T-helper 1 cell (primary cell): ENCODE measurements around the gene ZNF619.
"Not testable (repeated sequence)": the region's sequence is repeated elsewhere in the genome, so short reads cannot be mapped to it uniquely, and the experiment has no call there.

ENCODE experiments used
- DNase-seq, 5 donors: peaks; one replicate each; pipeline ENCODE4 v3.0.0-alpha.2; 2012 to 2020
- total RNA-seq, 4 donors: gene quantifications; one replicate each; lab custom pipeline; 2026; lab: John Stamatoyannopoulos, UW

The ZNF619 gene
- 6.2 to 15.5 (median 14.0) reads per million in 4 donors for total RNA-seq

DNA sequence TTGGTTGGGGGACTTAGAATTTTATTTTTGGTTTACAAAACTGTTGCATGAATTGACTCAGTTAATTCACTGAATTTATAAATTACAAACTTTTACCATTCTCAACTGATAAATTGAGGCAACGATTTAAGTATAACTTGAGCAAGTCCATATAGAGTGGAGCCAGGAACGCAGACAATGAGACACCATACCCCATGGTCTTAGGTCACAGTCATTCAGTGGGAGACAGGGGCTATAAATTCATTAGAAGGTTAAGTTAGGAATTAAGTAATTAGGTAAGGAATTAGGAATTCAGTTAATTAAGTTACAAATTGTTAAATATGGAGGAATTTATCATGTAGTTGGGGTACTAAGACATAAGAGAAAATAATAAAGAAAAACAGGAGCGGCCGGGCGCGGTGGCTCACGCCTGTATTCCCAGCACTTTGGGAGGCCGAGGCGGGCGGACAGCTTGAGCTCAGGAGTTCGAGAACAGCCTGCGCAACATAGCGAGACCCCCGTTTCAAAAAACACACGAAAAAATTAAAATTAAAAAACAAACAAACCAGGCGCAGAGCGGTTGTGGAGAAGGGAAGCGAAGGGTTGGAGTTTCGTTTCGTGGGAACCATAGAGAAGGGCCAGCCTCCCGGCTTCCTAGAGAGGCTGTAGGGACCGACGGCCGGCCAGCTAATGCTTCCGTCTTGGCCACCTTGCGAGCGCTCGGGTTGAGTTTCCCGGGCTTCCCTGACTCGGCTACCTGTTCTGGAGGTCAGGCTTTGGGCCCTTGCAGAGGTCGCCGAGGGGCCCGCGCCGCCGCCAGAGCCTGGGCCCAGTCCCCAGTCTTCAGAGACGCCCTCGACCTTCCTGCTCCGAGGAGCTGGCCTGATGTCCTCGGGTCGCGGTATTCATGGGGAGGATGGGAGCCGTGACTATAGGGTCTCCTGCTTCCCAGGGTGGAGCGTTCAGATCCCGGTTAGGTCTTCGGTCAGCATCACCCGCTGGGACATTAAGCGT, at the start of gene ZNF619:
Gene ZNF619 (plus strand): TSS at position 645 of the 993 bp plus-strand sequence. CDS start 858 bp downstream, outside the sequence.
- DNase-seq, result peak; percentile 16 to 63 (median 38)

DNA sequence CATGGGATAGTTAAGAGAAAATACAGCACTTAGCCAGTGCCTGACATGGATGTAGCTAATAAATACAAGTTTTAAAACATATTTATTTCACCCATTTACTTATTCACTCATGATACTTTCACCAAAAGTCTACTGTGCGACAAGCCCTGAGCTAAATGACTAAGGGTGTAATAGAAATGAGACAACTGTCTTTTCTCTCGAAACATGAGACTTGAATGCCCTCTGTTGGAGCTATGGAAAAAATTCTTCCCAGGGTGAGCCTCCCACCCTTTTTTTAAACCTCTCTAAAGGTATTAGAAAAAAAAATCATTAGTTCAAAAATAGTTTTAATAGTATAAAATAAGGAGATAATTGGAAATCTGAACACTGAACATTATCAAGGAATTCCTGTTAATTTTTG, 44.1 kb upstream of the ZNF619 start:
- no peak for DNase-seq

DNA sequence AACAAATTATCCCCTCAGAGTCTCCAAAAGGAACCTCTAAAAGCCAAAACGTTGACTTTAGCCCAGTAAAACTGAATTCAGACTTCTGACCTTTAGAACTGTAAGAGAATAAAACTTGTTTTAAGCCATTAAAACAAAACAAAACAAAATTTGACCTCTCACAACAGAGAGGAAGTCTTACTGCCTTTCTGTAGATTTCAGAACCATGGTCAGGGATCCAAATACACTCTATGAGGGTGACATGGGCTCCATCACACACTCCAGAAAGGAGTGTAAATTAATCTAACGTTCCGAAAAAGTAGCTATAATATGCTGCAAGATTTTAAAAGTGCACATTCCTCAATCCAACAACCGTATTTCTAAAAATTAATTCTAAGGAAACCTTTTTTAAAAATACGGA, 39.0 kb upstream of the ZNF619 start:
- DNase-seq, result no peak

DNA sequence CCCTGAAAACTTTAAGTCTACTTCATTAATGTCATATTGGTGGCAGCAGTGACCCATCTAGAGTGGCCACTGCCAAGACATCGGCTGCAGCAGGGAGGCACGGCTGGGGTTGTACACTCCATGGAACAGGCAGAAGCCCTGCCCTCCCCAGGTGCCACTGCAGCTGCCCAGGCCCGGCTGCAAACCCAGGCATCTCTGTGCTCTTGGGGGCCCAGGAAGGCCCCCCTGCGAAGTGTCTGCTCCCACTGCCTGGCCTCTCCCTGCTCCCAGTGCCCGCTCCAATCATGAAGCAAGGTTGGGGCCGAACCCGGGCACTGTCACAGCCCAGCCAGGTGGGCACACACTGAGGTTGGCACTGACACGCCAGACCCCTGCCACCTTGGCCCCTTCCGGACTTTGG, 31.9 kb upstream of the ZNF619 start:
- DNase-seq, result no peak

DNA sequence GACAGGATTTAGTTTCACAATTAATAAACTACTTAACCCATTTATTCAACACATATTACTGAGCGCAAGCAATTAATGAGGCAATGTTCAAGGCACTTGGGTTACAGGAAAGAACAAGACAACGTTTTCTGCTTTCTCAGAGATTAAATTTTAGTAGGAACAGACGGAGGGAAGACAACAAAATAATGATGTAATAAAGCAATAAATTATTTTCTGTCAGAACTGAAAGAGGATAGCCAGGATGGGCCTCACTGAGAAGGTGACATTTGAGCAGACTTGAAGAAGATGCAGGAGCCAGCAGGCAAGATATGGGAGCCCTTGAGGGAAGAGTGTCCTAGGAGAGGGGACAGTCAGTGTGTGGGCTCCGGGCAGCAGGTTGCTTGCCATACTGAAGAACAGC, 31.0 kb upstream of the ZNF619 start:
- no peak for DNase-seq

DNA sequence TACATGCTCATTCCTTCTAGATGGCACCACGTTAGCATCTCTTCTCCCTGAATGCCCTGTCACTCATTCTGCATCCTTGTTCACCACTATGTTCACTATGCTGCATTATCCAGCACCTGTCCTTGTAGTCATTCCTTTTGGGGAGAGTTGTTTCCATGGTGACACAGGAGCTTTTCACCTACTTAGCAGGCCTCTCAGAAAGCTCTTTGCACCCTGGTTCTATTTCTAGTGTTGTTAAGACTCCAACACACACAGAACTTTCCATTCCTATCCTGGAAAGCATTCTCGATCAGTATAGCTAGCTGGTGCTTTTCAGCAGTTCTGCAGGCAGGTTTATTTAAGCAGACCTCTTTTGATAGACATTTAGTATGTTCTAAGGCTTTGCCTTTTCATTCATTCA, 26.5 kb upstream of the ZNF619 start:
- no peak for DNase-seq

DNA sequence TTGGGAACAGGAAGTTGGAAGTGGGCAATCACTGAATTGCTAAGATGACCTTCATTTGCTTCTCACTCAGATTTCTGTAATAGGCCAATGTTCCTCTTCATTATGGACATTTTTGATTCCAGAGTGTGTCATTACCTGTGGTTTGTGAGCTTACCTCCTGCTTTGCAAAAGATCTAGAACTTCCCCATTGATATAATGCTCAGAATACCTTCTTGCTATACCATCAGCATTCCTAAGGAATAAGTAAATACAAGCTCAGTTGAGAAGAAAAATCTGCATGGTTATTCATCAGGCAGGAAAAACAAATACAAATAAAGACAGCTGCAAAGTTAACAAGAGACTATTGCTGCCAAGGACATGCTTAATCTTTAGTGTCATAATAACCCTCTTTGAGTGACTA, 25.4 kb upstream of the ZNF619 start:
- DNase-seq, result no peak

DNA sequence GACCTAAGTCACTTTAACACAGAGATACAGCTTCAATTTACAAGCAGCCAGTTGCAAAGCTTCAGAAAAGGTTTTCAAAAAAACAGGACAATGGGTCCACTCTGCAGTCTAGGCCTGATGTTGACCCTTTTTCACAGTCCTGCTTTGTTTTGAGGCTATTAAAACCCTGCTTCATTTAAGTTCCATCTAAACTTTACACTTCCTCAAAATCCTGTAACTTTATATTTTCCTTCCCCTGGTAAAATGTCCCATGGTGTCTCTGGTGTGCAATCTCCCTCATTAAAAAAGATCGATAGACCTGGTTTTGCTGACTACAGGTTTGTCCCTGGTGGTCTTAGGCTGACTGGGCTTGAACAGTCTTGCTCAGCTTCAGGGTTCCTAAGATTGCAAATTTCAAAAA, 24.9 kb upstream of the ZNF619 start:
- no peak for DNase-seq

DNA sequence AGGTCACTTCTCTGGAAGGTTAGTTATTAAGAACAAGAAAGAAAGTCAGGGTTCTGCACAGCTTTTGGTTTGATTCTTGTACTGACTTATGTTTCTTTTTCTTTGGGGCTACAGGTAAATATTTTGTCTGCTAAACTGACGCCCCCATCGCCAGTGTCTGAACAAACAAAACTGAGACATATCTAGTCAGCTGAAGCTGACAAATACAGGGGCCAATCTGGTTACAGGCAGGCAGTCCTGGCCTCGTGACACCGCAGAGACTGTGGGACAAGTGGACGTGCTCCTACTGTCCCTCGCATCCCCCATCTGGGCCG, 24.4 kb upstream of the ZNF619 start:
- DNase-seq, result no peak

DNA sequence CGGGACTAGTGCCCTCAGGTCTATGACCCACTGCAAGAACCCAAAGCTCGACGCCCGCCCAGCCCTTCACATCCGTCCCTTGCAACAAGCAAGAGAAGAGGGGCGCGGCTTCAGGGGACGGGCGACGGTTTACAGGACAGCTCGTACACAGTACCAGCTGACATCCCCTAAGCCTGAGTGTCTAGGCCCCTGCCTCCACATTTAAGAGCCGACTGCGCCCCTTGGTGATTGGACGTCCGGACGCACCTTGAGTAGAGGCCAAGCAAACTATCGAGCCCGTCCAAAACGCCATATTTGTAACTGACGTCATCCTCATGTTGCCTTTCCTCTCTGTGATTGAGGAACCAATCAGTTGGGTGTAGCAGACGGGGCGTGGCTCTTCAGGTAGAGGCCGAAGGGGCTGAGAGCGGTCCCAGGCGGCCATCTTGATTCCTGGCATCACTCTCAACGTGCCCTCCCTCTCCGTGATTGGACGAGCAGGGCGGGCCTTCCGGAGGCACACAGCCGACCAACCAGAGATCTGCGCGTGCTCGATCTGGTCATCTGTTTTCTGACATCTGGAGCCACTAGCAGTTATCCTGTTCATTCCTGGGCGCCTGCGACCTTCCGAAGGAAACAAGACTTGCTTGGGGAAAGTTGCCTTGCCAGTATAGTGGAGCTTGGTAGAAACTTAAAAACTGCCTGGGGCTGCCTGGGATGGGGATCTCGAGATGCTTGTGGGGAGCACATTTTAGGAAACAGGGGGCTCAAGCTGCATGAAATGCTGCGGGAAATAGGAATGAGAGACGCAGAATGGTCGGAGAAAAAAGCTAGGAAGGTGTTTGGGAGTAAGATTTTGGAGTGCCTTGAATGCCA, 23.8 kb upstream of the ZNF619 start:
- DNase-seq, result peak; percentile 93 to 99 (median 94)

DNA sequence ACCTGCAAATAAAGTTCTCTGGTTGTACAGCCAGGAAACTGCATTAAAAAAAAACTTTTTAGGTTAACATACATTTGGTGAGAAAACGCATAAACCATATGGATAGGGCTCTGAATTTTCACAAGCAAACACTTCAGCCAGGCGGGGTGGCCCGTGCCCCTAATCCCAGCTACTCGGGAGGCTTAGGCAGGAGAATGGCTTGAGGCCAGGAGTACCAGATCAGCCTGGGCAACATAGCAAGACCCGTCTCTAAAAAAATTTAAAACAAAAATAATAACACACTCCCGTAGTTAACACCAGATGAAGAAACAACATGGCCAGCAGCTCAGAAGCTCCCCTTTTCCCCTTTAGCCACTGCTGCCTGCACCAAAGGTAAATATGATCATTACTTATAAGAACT, 23.0 kb upstream of the ZNF619 start:
- DNase-seq, result no peak

DNA sequence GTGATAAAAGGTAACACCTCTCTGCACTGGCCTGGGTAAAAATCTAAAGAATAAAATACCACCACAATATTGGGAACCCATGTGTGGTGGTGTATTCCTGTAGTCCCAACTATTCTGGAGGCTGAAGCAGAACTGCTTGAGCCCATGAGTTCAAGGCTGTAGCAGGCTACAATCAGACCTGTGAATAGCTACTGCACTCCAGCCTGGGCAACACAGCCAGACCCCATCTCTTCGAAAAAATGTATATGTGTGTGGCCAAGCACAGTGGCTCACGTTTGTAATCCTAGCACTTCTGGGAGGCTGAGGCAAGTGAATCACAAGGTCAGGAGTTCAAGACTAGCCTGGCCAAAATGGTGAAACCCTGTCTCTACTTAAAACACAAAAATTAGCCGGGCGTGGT, 21.6 kb upstream of the ZNF619 start:
- no peak for DNase-seq

DNA sequence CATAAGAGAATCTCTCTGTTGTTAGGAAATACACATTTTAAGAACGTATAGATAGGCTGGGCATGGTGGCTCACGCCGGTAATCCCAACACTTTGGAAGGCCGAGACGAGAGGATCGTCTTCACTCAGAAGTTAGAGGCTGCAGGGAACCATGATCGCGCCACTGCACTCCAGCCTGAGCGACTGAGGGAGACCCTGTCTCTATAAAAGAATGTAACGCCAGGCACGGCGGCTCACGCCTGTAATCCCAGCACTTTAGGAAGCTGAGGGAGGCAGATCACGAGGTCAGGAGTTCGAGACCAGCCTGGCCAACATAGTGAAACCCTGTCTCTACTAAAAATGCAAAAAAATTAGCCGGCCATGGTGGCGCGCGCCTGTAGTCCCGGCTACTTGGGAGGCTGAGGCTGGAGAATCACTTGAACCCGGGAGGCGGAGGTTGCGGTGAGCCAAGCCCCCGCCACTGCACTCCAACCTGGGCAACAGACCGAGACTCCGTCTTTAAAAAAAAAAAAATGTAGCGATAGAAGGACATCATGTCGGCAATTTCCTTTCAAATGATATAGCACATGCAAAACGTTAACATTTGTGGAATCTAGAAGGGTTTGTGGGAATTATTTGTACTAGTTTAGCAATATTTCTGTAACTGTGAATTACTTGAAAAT, 20.5 kb upstream of the ZNF619 start:
- no peak for DNase-seq

DNA sequence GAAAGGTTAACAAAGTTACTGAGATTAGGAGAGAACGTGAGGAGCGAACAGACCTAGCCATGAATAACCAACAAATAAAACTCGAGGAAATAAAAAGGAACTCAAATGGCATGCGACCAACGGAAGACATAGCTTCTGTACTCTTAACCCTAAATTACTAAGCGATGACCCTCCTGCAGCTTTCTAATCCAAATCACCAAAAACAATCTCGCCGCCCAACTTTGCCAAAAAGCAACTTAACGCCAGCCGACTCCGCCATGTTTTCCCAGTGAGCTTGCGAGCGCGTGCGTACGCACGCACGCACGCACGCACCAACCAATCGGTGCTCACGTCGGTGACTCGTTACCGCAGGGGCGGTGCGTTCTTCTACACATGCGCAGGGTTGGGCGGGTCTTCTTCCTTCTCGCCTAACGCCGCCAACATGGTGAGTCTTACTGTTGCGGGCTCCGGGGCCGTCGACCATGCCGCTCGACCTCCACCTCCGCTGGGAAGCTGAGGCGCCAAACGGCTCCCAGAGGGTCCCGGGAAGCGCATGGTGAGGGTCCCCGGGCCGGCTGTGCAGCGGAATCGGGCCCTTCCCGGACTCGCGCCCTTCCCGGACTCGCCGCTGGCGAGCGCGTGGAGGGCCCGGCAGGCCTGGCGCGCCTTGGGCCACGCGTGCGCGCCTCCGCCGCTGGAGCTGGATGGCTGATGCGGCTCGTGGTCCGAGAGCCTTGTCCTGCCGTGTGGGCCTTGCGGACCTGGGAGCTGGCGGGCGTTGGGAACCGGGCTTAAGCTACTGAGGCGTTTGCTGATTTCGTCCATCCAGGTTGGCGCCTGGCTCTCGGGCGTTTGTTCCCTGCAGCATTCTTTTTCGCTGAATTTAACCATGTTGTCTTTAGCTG, 19.7 kb upstream of the ZNF619 start, which contains the start of gene RPL14:
Gene RPL14 (plus strand): TSS at position 400 of the 884 bp plus-strand sequence. CDS start 133 bp downstream, at position 533.
- peak; percentile 89 to 96 (median 91) for DNase-seq

DNA sequence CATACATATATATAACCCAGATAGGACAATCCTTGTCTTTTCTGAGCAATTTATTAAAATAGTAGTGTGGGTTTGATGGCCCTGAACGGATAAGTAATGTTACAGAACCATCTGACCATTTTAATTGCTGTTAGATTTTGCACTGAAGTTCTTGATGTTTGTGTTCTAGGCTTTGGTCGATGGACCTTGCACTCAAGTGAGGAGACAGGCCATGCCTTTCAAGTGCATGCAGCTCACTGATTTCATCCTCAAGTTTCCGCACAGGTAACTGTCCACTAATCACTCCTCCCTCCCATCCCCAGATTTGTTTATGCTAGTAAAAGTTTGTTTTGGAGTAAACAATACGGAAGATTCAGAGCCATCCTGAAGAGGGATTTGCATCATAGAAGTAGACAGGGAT, 18.4 kb upstream of the ZNF619 start:
- no peak for DNase-seq

DNA sequence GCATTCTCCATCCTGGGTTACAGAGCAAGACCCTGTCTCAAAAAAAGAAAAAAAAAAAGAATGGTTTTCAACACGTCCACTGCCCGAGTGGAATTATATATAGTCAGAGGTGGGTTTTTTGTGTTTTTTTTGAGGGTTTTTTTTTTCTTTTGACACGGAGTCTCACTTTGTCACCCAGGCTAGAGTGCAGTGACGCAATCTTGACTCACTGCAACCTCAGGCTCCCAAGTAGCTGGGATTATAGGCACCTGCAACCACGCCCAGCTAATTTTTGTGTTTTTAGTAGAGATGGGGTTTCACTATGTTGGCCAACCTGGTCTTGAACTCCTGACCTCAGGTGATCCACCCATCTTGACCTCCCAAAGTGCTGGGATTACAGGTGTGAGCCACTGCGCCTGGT, 16.4 kb upstream of the ZNF619 start:
- DNase-seq, result not testable (repeated sequence)

DNA sequence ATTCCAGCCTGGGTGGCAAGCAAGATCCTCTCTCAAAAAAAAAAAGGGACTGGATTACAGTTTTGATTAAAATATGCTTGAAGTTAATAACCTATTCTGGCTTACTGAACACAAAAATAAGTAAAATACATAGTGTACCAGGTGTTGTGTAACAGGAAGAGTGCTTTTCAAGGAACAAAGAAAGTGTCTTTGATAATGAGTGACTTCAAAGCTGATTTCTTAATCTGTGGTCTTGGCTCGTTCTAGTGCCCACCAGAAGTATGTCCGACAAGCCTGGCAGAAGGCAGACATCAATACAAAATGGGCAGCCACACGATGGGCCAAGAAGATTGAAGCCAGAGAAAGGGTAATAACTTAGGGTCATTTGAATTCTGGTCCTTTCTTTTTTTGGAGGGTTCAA, 15.8 kb upstream of the ZNF619 start:
- no peak for DNase-seq

DNA sequence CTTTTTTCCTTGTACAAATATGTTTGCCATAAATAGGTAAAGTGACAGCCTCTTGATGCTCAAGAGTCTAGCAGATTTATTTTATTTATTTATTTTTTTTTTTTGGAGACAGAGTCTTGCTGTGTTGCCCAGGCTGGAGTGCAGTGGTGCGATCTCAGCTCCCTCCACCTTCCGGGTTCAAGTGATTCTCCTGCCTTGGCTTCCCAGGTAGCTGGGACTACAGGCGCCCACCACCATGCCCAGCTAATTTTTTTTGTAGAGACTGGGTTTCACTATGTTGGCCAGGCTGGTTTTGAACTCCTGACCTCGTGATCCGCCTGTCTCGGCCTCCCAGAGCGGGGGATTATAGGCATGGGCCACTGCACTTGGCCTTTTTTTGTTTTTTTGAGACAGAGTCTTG, 14.1 kb upstream of the ZNF619 start:
- not testable (repeated sequence) for DNase-seq

DNA sequence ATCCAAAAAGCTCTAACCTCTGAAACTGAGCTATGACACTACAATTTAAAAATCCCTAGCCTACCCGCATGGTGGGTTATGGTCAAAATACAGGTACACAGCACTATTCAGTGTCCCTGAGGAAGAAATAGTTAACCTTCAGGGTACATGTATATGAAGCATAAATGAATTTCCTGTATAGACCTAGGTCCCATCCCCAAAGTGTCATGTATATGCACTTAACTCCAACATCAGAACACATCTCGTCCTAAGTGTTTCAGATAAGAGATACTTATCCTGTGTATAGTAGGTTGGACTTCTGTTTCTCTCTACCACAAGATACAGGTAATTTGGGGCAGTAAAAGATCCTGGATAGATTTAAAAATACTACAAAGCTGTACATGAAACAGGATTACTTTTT, 13.3 kb upstream of the ZNF619 start:
- DNase-seq, result no peak

DNA sequence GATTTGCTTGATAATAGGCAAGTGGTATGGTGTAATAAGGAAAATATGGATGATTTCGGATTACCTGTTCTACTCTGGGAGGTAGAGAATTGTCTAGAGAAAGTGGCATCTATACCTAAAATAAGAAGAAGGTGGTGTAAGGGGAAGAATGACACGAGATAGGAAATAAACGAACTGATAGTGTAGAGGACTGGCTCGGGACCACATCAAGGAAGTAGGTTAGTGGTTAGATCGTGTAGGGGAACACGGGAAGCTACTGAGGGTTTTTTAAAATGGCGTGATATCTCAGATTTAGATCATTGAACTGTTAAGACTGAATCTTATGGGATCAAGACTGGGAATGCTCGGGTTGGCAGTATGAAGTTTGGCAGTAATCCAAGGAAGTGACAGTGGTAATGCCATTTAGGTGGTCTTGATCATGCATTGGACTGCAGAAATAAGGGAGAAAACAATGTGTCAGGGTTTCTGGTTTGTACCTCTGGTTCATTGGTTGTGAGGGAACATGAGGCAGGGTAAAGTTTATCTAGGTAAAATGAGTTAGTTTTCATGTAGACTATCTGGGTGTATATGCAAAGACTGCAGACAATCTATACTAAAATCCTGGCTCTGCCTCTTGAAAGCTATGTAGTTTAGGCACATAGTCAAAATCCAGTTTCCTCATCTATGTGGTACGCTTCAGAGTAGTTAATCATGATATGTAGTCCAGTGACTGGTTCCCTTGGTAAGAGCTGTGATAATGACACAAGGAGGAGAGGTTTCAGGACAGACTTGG, 12.4 kb upstream of the ZNF619 start:
- DNase-seq, result peak in 3 of 5 donors; percentile 14 to 48 (median 19)

DNA sequence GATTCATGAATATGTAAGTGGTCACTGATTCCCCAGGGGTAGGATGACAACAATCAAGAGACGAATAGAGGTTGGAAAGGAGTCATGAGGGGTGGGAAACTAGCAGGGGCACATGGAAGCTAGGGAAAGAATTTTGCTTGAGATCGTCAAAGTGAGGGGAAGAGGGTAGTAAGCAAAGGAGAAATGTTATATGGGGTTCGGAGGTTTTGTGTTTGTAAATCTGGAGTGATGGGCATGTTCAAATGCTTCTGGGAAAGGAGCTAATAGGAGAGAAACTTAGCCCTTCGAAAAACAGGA, 11.9 kb upstream of the ZNF619 start:
- DNase-seq, result no peak
